HG03520 (cell line): Measurements from ENCODE around the gene SLC20A1.
"Not testable (repeated sequence)": the region's sequence is repeated elsewhere in the genome, so short reads cannot be mapped to it uniquely, and the experiment has no call there.

ENCODE experiments used
- ATAC-seq: cut with Tn5 transposase; IDR thresholded peaks from one replicate; pipeline ENCODE4 v1.9.1; 2021; ENCODE audit warnings: mild to moderate bottlenecking, moderate library complexity; ENCODE audit not compliant: unreplicated experiment

Gene SLC20A1

DNA sequence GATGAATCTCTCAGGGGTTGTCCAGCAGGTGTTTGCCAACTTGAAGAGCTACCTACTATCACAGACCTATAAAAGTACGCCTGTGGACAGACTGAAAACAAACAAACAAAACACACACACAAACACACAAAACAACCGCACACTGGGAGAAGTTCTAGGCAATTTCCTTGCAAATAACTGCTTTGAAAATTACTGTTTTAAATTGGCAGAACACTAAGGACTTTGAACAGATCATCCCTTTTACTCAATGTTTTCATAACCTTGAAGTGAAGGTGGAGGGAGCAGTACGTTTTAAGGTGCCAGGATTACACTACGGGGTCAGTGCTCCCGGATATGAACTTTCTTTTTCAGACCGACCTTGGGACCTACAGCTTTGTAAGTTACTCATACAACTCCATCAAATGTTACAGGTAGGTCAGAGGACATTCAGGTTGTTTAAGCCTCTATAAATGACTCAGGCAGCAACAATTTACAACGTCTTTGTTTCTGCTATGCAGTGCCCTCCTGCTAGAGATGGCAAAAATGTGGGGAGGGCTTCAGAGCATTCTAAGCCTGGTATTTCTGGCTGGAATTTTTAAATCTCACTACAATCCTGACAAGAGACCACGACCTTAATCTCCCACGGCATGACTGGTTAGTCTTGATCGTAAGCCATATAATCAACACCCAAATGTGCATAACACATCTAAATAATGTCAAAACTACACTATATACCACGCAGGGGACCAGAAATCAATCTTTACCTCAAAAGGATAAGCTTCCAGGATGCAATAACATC is 1.4 kb upstream of the SLC20A1 start:
- no peak for ATAC-seq

DNA sequence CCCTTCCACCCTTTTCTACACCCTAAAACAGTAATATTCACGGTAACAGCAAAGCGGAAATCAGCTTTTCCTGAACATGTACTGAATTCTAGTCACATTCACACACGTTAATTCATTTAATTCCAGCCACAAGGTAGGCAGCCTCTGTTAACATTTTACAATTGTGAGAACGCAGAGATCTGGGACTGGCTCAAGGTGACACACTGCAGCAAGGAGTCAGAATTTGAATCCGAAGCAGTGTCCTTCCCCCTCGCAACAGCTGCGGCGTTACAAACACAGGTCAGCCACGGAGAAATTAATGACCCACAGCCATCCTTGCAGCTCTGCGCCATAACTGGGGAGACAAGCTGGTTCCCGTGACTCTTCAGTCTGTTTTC is 818 bp upstream of the SLC20A1 start:
- ATAC-seq, result no peak

DNA sequence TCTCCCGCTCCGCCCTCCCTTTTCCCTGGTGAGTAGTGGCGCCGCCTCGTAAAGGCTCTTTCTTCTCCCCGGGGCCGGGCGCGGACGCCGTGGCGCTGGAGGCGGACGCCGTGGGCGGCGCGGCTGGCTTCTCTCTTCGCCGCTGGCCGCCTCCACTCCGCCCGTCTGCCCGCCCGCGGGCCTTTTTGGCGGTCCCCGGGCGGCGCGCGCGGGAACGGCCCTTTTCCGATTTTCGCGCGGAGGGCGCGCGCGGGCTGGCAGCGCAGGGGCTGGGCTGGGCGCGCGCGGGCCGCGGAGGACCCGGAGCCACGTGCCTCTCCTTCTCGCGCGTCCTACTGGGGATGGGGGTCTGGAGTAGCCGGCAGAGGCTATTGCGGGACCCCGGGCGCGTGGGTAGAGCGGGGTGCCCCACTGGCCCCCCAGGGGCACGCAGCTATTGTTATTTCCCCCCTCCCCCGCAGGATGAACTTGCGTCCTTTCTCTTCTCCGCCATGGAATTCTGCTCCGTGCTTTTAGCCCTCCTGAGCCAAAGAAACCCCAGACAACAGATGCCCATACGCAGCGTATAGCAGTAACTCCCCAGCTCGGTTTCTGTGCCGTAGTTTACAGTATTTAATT is 472 bp downstream of the SLC20A1 start:
- peak; percentile 8 for ATAC-seq

DNA sequence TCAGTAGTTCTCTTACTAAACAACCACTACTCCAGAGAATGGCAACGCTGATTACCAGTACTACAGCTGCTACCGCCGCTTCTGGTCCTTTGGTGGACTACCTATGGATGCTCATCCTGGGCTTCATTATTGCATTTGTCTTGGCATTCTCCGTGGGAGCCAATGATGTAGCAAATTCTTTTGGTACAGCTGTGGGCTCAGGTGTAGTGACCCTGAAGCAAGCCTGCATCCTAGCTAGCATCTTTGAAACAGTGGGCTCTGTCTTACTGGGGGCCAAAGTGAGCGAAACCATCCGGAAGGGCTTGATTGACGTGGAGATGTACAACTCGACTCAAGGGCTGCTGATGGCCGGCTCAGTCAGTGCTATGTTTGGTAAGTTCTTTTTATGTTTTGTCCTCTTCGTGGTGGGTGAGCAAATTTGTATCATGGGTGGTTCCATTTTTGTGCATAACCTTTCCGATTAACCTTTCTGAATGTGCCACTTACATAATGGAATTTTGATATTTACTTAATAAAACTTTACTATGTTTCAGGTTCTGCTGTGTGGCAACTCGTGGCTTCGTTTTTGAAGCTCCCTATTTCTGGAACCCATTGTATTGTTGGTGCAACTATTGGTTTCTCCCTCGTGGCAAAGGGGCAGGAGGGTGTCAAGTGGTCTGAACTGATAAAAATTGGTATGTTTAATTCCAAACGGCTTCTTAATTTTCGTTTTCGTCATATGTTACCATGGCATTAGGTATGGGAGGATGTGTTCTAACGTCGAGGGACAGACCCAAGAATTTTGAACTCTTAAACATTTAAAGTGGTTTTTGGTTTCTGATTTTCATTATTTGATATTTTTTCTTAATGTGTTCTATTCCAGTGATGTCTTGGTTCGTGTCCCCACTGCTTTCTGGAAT is 1.3 kb downstream of the SLC20A1 start:
- ATAC-seq, result no peak

DNA sequence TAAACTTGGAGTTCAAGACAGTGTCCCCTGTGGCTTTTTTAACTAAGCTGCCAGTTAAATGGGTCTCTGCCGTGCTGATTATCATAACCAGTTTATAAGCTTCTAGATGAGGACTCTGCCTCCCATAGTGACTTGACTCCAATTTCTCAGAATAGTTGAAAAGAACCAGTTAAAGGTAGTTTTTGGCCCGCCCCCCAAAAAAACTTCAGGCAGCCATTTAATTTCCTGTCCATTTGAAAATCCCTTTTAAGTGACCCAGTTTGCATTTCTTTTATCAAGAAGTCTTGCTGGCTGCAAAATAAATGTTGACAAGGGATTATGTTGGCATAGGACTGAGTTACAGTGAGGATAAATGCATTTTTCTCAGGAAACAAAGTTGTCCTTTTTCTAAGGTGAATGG is 2.3 kb downstream of the SLC20A1 start:
- ATAC-seq, result no peak

DNA sequence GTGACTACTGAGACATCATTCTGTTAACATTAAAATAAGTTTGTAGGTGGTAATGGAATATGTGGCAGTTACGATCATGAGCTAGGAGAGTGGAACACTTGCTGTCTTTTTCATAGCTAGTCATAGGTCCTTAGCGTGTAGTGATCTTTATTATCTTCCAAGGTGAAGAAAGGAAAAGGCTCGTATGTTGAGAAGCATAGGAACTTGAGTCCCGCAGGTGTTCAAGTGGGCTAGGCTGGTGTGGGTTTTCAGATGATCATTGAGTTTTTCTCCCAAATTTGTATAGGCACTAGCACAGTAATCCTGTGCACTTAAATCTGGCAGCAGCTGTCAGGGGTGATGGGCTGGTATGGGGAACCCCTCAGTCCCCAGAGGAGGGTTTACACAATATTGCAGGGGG is 10.9 kb downstream of the SLC20A1 start:
- ATAC-seq, result no peak

DNA sequence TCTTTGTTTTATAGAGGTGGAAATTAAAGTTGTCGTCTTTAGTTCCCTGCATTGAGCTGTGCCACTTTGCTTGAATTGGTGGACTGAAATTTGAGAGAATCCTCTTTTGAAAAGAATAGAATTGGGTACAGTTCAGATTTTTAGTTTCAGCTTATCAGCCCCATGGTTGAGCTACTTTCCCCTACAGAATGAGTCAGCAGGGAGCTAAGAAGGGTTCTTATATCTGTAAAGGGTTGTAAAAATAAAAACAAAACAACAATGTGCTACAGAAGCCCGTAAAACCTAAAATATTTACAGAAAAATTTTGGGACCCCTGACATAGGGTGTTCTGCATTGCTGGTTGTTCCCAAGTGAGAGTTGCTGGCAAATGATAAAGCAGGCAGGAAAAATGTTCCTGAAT is 12.6 kb downstream of the SLC20A1 start:
- no peak for ATAC-seq

DNA sequence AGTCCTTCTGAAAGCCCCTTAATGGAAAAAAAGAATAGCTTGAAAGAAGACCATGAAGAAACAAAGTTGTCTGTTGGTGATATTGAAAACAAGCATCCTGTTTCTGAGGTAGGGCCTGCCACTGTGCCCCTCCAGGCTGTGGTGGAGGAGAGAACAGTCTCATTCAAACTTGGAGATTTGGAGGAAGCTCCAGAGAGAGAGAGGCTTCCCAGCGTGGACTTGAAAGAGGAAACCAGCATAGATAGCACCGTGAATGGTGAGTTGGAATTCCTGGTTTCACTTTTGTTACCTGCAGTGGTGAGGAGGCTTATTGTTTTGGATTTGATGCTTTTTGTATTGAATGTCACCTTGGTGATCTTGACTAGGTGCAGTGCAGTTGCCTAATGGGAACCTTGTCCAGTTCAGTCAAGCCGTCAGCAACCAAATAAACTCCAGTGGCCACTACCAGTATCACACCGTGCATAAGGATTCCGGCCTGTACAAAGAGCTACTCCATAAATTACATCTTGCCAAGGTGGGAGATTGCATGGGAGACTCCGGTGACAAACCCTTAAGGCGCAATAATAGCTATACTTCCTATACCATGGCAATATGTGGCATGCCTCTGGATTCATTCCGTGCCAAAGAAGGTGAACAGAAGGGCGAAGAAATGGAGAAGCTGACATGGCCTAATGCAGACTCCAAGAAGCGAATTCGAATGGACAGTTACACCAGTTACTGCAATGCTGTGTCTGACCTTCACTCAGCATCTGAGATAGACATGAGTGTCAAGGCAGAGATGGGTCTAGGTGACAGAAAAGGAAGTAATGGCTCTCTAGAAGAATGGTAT is 13.3 kb downstream of the SLC20A1 start:
- ATAC-seq, result no peak

DNA sequence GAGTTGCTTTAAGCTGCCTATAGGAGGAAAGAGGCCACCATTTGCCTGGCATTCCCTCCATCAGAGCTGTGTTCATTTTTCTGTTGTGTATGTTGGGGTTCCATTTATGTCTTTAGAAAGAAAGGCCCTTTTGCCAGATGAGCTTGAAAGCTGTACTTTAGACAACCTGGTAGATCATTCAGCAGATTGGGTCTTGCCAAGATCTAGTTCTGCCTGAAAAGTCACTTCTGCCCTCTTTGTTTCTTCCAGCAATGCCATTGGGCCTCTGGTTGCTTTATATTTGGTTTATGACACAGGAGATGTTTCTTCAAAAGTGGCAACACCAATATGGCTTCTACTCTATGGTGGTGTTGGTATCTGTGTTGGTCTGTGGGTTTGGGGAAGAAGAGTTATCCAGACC is 14.4 kb downstream of the SLC20A1 start:
- no peak for ATAC-seq

DNA sequence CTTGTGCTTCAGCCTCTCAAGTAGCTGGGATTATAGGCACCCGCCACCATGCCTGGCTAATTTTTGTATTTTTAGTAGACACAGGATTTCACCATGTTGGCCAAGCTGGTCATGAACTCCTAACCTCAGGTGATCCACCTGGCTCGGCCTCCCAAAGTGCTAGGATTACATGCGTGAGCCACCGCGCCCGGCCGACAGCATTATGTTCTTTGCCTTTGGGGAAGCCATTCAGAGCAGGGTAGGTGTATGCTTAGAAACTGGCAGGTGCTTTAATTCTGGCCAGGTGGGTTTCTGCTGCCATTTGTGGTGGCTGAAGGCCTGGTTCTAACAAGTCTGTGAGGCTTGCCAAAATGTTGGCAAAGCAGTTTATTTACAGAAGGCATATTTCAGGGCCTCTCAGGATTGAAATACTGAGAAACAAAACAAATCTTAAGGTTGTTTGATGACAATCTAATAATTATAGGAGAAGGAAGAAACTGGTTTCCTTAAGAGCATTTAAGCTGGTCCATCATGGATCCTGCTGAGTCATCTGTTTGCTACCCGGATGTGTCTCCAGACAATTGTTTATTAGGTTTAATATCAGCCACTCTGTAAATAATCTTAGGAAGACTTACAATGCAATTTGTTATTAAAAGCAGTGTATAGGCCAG is 16.0 kb downstream of the SLC20A1 start:
- ATAC-seq, result no peak

DNA sequence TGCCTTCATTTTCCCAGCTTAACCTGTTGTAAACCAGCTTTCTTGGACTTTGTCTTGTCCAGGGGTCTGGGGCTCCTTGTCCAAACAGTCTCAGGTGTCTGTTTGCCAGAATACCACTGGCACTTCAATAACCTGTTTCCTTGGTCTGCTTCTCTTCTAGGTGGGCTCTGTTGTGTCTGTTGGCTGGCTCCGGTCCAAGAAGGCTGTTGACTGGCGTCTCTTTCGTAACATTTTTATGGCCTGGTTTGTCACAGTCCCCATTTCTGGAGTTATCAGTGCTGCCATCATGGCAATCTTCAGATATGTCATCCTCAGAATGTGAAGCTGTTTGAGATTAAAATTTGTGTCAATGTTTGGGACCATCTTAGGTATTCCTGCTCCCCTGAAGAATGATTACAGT is 17.0 kb downstream of the SLC20A1 start:
- no peak for ATAC-seq

DNA sequence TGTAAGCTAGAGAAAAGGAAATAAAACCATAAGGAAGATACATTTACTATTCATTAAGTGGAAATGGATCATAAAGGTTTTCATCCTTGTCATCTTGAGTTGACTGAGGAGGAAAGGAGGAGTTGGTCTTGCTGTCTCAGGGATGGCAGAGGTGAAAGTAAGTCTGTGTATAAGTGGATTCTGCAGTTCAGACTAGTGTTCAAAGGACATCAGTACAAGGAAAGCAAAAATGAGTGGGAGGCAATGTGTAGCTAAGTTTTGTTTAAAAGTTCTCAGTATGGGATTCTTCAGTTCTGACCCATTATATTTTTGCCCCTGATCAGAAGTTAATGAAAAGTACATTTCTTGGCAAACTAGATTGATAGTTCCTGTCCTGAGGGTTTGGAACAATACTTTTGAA is 18.9 kb downstream of the SLC20A1 start:
- ATAC-seq, result no peak

DNA sequence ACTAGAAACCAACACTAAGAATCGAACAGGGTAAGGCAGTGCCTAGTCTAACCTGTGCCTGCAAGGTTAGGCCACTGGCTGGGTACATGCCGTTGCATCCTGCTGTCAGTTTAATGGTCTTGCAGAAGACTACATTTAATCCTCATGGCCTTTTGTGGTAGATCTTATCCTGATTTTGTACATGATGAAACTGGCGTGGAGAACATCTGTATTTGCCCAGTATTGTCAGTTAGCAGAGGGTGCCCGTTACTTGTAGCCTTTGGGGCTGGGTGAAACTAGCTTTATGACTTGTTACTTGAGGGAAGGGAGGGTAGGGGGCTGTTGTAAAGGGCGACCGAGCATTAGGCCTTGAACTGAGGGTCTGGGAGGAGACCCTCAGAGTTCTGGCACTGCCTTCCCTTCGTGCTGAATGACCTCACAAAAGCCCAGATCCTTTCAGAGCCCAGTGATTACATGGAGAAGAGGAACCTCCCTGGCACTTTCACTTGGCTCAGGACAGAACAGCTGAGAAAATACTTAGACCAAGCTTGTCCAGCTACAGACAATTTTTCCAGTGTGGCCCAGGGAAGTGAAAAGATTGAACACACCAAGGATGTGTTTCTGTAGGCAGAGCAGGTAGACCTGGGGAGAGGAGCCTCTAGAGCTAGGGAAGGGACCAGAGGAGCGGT is 19.5 kb downstream of the SLC20A1 start:
- ATAC-seq, result no peak

DNA sequence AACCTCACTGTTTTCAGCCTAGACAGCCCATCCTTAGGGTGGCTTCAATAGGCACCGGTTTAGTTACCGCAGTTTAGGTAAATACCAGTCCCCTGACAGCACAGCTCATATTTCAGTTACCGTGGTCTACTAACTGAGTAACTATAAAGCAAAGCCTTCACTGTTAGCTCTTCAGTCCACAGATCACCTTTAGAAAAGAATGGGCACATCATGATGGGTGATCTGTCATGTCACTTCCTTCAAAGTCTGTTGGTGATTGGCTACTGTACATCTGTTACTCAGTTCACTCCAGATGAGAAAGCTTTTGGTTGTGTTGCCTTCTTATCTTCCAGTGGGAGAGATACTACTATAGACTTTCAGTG is 21.0 kb downstream of the SLC20A1 start:
- ATAC-seq, result no peak

DNA sequence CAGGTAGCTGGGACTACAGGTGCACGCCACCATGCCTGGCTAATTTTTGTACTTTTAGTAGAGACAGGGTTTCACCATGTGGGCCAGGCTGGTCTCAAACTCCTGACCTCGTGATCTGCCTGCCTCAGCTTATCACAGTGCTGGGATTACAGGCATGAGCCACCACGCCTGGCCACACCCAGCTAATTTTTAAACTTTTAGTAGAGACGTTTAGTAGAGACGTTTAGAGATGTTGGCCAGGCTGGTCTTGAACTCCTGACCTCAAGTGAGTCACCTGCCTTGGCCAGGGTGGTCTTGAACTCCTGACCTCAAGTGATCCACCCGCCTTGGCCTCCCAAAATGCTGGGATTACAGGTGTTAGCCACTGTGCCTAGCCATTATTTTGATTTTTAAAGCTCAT is 21.8 kb downstream of the SLC20A1 start:
- not testable (repeated sequence) for ATAC-seq

DNA sequence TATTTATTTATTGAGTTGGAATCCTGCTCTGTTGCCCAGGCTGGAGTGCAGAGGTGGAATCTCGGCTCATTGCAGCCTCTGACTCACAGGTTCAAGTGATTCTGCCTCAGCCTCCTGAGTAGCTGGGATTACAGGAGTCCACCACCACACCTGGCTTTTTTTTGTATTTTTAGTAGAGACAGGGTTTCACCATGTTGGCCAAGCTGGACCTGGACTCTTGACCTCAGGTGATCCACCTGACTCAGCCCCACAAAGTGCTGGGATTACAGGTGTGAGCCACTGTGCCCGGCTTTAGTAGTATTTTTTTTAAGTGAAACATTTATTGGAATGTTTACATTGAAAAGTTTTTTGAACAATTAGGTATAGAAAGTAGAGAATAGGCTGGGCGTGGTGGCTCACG is 23.9 kb downstream of the SLC20A1 start:
- no peak for ATAC-seq

DNA sequence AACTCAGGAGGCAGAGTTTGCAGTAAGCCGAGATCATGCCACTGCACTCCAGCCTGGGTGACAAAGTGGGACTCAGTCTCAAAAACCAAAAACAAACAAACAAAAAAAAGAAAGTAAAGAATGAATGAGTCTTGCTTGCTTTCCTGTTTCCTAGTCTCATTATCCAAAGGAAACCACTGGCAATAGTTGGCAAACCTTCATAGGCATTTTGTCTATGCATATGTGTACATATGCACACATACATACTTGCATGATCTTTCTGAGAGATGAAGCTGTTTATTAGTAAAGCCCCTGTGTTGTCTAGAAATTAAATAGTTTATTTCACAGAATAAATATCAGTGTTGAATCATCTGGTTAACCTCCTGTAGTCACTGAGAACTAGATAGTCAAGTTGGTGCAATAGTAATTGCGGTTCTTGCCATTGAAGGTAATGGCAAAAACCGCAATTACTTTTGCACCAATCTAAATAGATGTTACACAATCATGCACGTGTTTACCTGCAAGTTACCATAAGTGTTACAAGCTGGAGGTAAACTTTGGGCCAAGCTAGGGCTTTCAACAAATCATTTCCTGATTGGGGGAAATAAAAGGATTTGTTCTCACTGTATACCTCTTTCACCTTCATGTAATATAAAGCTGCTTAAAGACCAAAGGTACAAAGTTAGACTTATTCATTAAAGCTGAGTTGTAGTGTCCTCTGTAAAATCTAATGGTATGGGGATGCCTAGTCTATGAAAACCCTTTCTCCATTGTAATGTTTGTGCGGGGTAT is 24.7 kb downstream of the SLC20A1 start:
- no peak for ATAC-seq

DNA sequence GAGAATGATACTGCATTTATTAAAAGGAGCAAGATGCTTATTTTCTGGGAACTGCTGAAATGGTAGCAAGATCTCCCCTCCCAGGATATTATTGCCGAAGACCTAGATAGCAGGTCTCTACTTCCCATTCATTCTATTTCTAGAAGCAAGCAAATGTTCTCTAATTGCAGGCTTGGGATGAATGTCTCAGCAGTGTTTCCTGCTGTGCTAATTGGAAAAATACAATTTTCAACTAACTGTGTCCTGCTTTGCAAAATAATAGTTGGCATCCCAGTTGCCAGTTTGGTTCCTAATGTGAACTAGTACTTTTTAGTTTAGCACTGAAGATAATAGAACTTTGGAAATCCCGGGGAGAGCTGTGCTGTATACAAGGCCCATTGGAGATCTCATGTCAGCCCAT is 26.1 kb downstream of the SLC20A1 start:
- no peak for ATAC-seq

DNA sequence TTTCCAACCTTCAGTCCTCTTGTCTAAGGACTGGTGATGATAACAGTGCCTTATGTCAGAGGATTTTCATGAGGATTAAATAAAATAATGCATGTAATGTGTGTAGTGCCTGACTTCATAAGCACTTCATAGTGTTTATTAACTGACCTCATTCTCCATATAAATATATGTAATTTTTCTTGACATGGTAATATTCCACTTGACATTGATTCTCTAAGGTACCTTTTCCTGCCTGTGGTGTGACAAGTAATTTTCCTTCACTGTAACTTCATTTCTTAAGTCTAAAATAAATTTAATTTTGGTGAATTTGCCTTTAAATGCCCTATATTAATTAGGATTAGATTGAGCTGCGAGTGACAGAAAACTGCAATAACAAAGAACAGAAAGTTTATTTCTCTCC is 27.3 kb downstream of the SLC20A1 start:
- no peak for ATAC-seq
